Ramos (cell line): ENCODE data around the gene OR13F1.
"Not testable (repeated sequence)": the region's sequence is repeated elsewhere in the genome, so short reads cannot be mapped to it uniquely, and the experiment has no call there.

Source experiments
- in situ Hi-C: fragments of 300-500 bp; cut with MboI; formaldehyde crosslinking; loops from one replicate; pipeline ENCODE4 v1.14.3; 2022; ENCODE audit warnings: low sequenced_read_pairs; ENCODE audit not compliant: unreplicated experiment

The OR13F1 gene, protein sequence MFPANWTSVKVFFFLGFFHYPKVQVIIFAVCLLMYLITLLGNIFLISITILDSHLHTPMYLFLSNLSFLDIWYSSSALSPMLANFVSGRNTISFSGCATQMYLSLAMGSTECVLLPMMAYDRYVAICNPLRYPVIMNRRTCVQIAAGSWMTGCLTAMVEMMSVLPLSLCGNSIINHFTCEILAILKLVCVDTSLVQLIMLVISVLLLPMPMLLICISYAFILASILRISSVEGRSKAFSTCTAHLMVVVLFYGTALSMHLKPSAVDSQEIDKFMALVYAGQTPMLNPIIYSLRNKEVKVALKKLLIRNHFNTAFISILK

DNA sequence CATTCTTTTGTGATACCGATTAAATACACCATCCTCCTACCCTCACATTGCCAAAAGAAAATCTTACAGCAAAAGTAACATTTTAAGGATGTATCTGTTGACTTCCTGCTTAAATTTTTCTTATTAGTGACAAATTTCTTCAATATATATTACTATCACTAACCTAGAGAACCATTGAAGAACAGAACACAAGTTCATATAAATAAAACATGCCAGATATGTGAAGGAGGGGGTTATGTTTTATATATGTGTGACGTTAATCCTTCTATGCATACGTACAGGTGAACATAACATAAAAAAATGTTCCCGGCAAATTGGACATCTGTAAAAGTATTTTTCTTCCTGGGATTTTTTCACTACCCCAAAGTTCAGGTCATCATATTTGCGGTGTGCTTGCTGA is at the start of gene OR13F1:
Gene OR13F1, plus strand, starts transcription at position 301 of the 400 bp plus-strand sequence. Its CDS starts 0 bp downstream, at position 301.
- in situ Hi-C loops, result no loop called here

DNA sequence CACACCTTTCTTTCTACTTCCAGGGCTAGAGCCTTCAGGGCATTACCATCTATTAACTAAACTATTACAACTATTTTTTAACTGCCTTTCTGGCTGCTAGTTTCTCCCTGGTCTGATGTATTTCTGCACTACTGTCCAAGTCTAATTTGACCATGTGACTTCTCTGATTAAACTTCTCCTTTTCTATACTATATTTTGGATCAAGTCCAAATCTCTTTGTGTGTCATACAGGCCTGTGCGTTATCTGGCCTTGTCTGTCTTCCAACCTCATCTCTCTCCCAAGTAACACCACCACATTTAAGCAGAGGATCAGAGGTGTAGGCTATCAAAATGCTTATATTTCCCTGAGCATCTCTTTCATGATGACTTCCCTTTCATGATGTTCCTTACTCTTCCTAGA is 47.2 kb upstream of the OR13F1 start:
- in situ Hi-C loops, result no loop called here

DNA sequence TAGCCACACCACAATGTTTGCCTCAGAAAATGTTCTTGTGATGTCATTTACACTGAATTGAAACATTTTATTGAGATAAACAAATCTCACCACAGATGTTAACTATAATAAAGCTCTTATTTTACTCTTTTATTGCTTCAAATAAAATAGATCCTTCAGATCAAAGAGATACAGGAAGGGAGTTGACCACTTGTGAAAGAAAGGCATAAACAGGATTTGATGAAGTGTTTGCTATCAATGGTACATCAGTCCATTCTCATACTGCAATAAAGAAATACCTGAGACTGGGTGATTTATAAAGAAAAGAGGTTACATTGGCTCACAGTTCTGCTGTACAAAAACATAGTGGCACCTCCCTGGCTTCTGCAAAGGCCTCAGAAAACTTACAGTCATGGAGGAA is 40.2 kb upstream of the OR13F1 start:
- in situ Hi-C loops, result no loop called here

DNA sequence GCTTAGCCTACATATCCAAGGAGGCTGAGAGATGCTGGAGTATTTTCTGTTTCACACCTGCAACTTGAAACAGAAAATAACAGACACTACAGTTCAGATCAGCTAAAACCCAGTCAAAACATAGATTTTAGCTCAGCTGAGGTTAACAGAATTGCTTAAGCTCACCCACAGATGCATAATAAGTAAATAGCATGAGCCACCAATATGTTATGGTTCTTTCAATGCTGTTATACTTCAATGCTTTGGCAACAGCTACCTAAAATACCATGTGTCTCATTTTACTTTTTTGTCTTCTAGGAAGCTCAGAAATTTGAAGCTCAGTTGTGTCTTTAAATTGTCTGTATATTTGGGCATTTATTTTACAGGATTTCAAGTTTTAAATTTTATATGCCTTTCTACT is 35.8 kb upstream of the OR13F1 start:
- in situ Hi-C loops, result no loop called here

DNA sequence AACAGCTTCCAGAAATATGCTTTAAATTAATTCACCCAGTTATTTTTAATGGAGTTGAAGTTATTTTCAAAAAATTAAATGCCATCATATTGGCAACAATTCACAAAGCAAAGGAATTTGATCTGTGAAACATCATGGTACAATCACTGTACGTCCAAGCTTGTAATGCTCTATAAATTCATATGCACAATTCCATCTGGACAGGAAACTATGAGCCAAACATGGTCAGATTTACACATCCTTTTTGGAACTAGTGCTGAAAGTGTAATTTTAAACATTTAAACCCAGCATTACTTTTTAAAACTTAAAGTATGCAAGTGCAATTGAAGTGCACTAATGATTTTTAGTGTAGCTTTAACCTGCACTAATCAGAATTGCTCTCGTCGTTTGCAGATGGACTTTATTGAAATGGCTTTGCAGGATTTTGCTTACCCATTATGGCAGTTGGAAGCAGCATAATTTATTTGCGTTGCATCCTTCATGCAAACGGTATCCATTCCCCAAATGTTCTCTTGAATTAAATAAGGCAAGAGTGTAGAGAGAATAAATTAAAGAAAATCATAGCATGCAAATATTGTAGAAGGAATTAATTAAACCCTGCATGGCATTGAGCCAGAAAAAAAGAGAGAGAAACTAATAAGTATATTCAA is 21.0 kb upstream of the OR13F1 start:
- in situ Hi-C loops, result no loop called here

DNA sequence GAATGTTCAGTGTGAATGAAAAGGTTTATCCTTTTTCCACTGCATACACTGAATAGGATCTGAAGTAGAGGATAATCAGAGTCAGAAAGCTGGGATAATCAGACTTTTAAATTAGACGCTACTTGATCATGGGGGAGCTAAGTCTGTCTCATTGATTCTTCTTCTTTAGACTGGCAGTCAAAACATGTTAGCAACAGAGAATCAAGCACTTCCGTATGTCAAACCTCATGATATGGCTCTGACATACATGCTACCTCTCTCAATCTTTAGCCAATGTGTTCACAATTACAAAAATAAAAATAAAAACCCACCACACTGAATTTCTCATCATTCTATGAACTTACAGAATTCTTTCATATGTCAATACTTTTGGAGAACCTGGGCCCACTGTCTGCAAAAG is 19.0 kb upstream of the OR13F1 start:
- in situ Hi-C loops, result no loop called here

DNA sequence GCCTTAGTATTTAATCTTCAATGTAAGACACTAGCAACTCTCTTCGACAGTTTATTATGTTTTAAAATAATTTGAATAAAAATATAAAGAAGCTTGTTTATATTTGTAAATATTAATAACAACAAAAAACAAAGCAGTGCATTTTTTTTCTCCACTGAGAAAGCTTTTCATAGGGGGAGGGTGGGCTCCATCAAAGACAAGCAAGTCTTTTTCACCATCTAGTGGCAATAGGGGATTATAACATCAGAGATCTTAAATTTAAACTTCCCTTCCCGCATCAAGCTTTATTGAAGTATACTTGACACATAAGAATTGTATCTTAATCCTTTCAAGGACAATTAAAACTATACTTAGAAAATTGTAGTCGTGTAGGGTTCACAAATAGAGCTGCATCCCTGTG is 9.3 kb upstream of the OR13F1 start:
- in situ Hi-C loops, result no loop called here

DNA sequence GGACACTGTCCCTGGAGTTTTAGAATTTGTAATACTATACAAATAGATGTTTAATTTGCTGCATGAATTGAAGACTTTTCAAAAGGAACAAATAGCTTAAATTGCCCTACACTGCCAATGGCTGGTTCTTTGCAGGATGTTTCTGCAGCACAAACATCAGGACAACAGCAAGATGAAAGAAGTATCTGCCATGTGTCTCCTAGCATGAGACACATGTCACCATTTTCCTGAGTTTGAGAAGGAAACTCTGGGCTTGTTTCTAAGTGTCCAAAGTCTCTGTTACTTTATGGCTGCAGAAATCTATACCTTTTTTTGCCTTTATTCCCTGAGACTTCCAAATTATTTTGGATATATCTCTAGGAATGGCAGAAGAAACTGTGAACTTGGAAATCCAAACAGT is 623 bp upstream of the OR13F1 start:
- in situ Hi-C loops, result no loop called here

DNA sequence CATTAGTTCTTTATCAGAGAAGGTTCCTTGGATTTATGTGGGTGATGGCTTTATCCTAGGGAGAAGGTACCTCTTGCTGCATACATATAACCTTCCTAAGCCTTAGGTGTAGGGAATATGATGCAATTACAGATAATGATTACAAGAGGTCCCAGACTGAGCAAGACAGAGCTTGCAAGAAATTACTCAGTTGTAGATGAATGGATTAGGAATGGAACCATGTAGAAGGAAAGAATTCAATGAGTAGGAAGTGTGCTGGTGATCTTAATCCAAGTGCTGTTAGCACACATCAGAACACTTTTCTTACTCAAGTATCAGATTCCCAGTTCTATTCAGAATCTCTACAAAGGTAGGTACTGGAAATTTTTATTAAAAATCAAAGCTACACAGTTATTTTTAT is 2.5 kb downstream of the OR13F1 start:
- in situ Hi-C loops, result no loop called here

DNA sequence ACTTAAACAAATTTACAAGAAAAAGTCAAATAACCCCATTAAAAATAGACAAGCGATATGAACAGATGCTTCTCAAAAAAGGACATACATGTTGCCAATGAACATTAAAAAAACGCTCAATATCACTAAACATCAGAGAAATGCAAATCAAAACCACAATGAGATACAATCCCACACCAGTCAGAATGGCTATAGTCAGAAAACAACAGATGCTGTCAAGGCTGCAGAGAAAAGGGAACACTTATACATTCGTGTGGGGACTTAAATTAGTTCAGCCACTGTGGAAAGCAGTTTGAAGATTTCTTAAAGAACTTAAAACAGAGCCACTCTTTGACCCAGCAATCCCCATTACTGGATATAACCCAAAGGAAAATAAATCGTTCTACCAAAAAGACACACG is 10.8 kb downstream of the OR13F1 start:
- in situ Hi-C loops, result no loop called here

DNA sequence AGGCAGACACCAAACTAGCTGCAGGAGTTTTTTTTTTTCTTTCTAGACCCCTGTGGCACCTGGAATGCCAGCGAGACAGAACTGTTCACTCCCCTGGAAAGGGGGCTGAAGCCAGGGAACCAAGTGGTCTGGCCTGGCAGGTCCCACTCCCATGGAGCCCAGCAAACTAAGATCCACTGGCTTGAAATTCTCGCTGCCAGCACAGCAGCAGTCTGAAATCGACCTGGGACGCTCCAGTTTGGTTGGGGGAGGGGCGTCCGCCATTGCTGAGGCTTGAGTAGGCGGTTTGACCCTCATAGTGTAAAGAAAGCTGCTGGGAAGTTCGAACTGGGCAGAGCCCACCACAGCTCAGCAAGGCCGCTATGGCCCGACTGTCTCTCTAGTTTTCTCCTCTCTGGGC is 16.2 kb downstream of the OR13F1 start:
- in situ Hi-C loops, result not testable (repeated sequence)

DNA sequence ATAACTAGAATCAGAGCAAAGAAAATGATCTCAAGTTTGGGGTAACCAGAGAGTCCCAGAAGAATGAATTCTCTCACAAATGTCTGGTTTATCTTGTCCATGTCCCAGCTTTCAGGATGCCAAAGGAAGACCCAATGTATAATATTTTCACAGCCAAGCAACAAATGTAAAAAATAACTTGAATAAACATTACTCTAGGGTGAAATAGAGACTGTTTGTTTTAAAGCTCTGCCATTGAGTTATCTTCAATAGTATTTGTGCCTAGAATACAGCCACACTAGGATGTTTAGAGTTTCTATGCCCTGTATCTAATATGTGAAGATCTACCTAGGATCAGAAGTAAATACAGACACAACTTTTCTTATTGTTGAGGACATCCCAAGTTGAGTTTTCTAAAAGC is 23.0 kb downstream of the OR13F1 start, which contains the start of gene OR13C4:
Gene OR13C4, minus strand, starts transcription at position 101 of the 400 bp plus-strand sequence. Its CDS starts 0 bp downstream, at position 101.
- in situ Hi-C loops, result no loop called here

DNA sequence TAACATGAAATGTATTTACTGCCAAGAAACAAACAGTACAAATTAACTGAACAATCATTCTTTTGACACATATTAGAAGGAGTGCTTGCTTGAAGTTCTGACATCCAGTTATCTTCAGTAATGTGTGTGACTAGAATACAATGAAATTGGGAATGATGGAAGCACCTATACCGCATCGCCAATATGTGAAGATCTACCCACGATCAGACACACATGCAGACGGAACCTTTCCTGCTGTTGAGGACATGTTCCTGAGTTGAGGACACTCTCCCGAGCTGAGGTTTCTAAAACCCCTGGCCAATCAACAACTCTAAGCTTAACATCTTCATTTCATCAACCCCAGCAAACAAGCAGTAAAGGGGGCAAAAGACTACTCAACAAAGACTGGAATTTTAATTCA is 32.7 kb downstream of the OR13F1 start, which contains the start of gene OR13C3:
Gene OR13C3, minus strand, starts transcription at position 101 of the 400 bp plus-strand sequence. CDS start 133 bp downstream, outside the sequence.
- in situ Hi-C loops, result no loop called here

DNA sequence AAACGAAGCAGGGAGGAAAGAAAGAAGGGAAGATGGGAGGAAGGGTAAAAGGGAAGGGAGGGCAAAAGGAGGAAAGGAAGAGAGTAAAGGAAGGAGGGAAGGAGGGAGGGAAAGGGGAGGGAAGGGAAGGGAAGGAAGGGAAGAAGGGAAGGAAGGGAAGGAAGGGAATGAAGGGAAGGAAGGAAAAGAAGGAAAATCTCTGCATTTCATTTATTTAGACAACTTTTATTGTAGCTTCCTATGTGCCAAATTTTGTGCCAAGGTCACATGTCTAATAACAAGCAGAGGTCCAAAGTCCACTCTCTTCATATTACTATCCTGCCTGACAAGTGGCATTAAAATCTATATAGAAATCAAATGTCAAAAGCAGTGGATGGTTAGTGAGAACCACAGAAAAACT is 35.2 kb downstream of the OR13F1 start:
- in situ Hi-C loops, result no loop called here

DNA sequence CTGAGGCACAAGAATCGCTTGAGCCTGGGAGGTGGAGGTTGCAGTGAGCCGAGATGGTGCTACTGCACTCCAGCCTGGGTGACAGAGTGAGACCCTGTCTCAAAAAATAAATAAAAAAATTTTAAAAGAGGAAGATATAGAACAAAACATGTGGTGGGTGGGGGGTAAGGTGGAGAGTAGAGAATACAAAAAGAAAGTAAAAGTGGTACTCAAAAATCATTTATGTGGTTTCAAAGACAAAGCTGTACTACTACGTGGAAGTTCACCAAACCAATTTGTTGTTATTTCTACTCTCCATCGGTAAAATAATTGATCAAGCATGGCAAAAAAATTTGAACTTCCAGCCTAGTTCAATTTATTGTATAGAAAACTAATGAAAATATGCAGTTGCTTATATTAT is 40.6 kb downstream of the OR13F1 start:
- in situ Hi-C loops, result no loop called here

DNA sequence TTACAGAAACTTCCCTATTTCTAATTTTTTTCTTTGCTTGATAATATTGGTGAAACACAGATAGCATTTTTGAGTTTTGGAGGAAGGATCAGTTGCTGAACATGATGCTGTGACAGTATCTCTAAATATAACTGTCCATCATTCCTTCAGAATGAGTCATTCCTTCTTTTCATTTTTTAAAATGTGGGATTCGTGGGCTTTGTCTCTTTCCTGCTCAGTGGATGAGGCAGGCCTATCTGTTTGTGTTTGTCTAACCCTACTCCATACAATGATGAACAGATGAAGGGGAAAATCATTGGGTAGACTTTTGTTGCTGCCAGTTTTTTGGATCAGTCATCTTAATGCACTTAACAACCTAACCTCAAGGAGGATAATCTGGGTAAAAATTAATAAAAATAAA is 49.2 kb downstream of the OR13F1 start:
- in situ Hi-C loops, result no loop called here
